Measurements from ENCODE around the gene GFRA1.

The GFRA1 gene

DNA sequence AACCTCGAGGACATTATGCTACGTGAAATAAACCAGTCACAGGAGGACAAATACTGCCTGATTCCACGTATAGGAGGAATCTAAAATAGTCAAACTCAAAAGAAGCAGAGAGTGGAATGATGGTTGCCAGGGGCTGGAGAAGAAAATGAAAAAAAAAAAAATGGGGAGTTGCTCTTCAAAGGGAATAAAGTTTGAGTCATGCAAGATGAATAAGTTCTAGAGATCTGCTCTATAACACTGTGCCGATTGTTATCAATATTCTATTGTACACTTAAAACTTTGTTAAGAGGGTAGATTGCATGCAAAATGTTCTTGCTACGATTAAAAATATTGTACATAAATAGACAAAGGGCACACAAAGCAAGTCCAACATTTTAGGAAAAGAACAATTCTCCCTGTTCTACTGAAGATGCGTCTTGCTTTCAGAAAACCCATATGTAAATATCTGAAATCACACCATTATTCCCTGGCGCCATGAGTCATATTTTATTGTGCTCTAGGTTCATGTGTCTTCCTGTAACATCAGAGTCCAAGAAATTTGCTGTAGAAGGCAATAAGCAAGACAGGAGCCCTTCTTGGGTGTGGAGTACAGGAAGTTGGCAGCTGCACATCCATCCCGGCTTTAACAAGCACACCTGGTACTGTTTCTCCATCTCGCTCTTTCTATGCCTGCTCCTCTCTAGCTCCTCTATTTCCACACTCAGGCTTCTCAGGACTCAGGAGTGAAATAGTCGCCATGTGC, 145.9 kb downstream of the GFRA1 start:
- Histone ChIP-seq H2AFZ (no peak overlapping the region), H3K27ac (no peak overlapping the region), H3K4me1 (no peaks in the 10 kb centered on the region), H3K79me2 (no peaks in the 10 kb centered on the region), H3K4me3 (ENCODE audit: low read depth, low read length) (no peak overlapping the region), H3K27me3 (ENCODE audit: control insufficient read depth, insufficient read depth, low read length) (no peaks in the 10 kb centered on the region), H3K36me3 (ENCODE audit: control insufficient read depth, insufficient read depth, low read length) (no peaks in the 10 kb centered on the region), H3K9me3 (ENCODE audit: control insufficient read depth, low read length) (no peaks in the 10 kb centered on the region), H3K4me2 (ENCODE audit: low read length) (no peak overlapping the region), H3K9ac (no peak overlapping the region)
- TF ChIP-seq, protein P1, sequence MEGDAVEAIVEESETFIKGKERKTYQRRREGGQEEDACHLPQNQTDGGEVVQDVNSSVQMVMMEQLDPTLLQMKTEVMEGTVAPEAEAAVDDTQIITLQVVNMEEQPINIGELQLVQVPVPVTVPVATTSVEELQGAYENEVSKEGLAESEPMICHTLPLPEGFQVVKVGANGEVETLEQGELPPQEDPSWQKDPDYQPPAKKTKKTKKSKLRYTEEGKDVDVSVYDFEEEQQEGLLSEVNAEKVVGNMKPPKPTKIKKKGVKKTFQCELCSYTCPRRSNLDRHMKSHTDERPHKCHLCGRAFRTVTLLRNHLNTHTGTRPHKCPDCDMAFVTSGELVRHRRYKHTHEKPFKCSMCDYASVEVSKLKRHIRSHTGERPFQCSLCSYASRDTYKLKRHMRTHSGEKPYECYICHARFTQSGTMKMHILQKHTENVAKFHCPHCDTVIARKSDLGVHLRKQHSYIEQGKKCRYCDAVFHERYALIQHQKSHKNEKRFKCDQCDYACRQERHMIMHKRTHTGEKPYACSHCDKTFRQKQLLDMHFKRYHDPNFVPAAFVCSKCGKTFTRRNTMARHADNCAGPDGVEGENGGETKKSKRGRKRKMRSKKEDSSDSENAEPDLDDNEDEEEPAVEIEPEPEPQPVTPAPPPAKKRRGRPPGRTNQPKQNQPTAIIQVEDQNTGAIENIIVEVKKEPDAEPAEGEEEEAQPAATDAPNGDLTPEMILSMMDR (IDR thresholded peaks at IDR 0.05): no peak

- Histone ChIP-seq H3K27me3 (ENCODE audit: control insufficient read depth, insufficient read depth, low read length) (no peaks in the 10 kb centered on the region), H3K4me2 (ENCODE audit: low read length) (no peak overlapping the region), H3K9ac (no peak overlapping the region), H2AFZ (no peak overlapping the region), H3K79me2 (no peaks in the 10 kb centered on the region), H3K4me1 (no peaks in the 10 kb centered on the region), H3K36me3 (ENCODE audit: control insufficient read depth, insufficient read depth, low read length) (no peaks in the 10 kb centered on the region), H3K9me3 (ENCODE audit: control insufficient read depth, low read length) (no peaks in the 10 kb centered on the region), H3K4me3 (ENCODE audit: low read depth, low read length) (no peak overlapping the region), H3K27ac (no peak overlapping the region)
- TF ChIP-seq, protein P1 (IDR thresholded peaks at IDR 0.05): no peak
These were observed 146.8 kb downstream of the GFRA1 start for GRCh38 chr10:116126239-116126638.

GRCh38 chr10:116125180-116125579, 147.8 kb downstream of the GFRA1 start:
- Histone ChIP-seq H3K36me3 (ENCODE audit: control insufficient read depth, insufficient read depth, low read length) (no peaks in the 10 kb centered on the region), H3K79me2 (no peaks in the 10 kb centered on the region), H3K4me3 (ENCODE audit: low read depth, low read length) (no peak overlapping the region), H3K27me3 (ENCODE audit: control insufficient read depth, insufficient read depth, low read length) (no peaks in the 10 kb centered on the region), H3K9ac (no peak overlapping the region), H3K27ac (no peak overlapping the region), H3K4me2 (ENCODE audit: low read length) (no peak overlapping the region), H2AFZ (no peak overlapping the region), H3K9me3 (ENCODE audit: control insufficient read depth, low read length) (no peaks in the 10 kb centered on the region), H3K4me1 (no peaks in the 10 kb centered on the region)
- TF ChIP-seq, protein P1 (IDR thresholded peaks at IDR 0.05): no peak

DNA sequence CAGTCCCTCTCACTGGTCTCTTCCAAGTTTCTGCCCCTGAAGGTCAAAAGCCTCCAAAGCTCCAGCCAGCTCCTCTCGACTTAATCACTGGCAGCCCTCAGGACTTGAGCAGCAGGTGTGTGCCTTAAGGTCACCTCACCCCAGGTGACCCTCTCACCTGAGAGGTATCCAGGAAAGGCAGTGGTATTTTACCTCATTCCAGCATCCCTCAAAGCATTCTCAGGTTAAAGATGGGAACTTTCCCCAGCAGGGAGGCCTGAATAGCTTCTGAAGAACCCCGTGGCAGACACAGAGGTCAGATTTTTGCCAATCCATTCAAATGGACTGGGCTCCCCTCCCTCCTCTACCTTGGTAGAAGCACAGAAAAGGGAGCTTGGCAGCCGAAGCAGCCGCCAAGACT, 148.2 kb downstream of the GFRA1 start:
- H3K27ac ChIP-seq: no peak overlapping the region
- no peak overlapping the region for H2AFZ ChIP-seq
- TF ChIP-seq, protein P1 (IDR thresholded peaks at IDR 0.05): no peak
- H3K9me3 ChIP-seq (ENCODE audit: control insufficient read depth, low read length): no peaks in the 10 kb centered on the region
- no peaks in the 10 kb centered on the region for H3K4me1 ChIP-seq
- H3K4me2 ChIP-seq (ENCODE audit: low read length): no peak overlapping the region
- no peaks in the 10 kb centered on the region for H3K79me2 ChIP-seq
- no peaks in the 10 kb centered on the region for H3K27me3 ChIP-seq (ENCODE audit: control insufficient read depth, insufficient read depth, low read length)
- H3K4me3 ChIP-seq (ENCODE audit: low read depth, low read length): no peak overlapping the region
- H3K36me3 ChIP-seq (ENCODE audit: control insufficient read depth, insufficient read depth, low read length): no peaks in the 10 kb centered on the region
- H3K9ac ChIP-seq: no peak overlapping the region

DNA sequence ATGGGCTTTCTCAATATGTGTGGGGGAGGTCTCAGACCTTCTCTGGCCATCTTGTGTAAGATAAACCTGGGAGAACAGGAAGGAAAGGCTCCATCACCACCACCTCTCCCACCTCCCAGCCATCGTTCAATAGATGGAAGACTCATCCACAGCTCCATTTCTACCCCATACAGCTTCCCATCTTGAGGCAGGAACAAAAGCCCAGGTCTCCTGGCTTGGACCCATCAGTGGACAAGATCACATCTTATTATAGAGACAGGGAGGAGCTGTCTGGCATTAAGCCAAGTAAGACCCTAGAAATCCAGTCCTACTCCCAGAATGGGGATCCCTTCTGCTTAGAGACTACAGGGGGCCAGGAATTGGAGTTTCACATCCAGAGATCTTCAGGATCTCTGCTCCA, 150.3 kb downstream of the GFRA1 start:
- no peak overlapping the region for H2AFZ ChIP-seq
- no peaks in the 10 kb centered on the region for H3K36me3 ChIP-seq (ENCODE audit: control insufficient read depth, insufficient read depth, low read length)
- H3K27me3 ChIP-seq (ENCODE audit: control insufficient read depth, insufficient read depth, low read length): no peaks in the 10 kb centered on the region
- no peak overlapping the region for H3K27ac ChIP-seq
- TF ChIP-seq, protein P1 (IDR thresholded peaks at IDR 0.05): no peak
- H3K79me2 ChIP-seq: no peaks in the 10 kb centered on the region
- no peaks in the 10 kb centered on the region for H3K9me3 ChIP-seq (ENCODE audit: control insufficient read depth, low read length)
- H3K4me2 ChIP-seq (ENCODE audit: low read length): no peak overlapping the region
- no peak overlapping the region for H3K4me3 ChIP-seq (ENCODE audit: low read depth, low read length)
- H3K9ac ChIP-seq: no peak overlapping the region
- H3K4me1 ChIP-seq: no peaks in the 10 kb centered on the region
